HTR-8/SVneo (cell line): ENCODE measurements around the gene THPO.

ENCODE experiments used
- DNase-seq: peaks from one replicate; pipeline ENCODE4 v3.0.0; 2011; ENCODE audit warnings: low spot score, mixed read lengths; ENCODE audit not compliant: insufficient read length
- FAIRE-seq: peaks from 2 replicates; lab custom pipeline; 2011; peaks lifted over from hg19 to GRCh38; lab: Jason Lieb, UNC

Gene THPO

DNA sequence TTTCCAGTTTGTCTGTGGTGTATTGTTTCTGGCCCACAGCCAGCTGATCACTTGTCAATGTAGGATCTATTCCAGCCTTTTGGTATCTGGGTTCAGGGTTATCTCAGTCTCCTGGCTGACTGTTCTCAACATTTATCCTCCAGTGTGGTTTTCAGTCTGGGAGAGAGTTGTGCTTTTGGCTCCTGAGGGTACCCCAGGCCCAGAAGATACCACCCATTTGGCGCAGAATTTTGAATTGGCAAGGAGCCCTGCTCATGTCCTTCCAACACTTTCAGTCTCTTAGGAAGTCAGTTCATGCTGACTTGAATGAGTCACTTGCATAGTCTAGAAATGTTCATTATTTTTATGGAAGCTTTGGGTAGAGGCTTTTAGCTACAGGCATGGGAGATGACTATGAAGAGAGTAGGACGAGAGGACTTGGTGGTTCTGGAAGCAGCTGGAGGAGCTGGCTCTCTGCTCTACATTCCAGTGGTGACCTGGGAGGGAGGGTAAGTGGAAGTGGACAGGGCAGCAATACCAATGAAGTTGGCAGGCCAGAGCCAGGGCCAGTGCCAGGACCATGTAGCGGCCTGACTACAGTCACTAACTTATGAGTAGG, 9.3 kb downstream of the THPO start:
- no peak for FAIRE-seq
- no peak for DNase-seq

DNA sequence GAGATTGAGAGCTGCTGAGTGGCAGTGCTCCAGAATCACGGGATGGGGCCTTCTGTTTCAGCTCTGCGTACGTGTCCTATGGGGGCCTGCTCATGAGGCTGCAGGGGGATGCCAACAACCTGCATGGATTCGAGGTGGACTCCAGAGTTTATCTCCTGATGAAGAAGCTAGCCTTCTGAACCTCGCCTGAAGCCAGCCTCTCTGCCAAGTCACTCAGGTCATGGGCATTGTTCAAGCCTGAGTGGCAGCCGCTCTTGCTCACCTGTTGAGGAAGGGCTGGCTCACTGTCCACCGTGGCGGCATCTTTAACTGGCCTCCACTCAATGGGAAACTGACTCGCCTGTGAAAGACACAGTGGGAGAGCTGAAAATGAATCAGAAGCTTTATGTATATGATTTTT, 9.9 kb downstream of the THPO start:
- FAIRE-seq, result no peak

DNA sequence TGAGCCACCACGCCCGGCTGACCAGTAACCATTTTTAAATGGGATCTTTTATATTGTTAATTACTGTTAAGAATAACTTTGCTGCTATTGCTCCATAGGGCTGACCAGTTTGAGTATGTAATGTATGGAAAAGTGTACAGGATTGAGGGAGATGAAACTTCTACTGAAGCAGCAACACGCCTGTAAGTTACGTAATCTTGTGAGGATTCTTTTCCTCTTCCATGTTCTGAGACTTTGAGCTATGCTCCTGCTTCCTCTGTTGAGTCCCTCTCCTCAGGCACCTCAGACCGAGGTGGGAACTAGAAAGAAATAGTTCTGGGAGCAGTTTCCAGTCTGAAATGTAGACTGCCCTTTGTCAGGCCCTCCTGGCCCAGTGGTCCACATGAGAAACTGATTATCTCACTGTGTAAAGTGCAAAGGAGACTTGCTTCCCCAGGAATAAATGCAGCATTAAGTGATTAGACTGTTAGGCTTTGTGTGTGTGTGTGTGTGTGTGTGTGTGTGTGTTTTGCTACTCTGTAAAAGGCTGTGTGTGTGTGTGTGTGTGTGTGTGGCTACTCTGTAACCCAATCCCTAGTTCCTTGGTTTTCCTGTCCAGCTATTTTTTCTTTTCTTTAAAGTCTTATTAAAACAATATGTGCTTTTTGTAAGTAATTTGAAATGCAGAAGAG, 11.3 kb downstream of the THPO start:
- DNase-seq (no peak), FAIRE-seq (no peak)

More for the DNA sequence above, 9.9 kb downstream of the THPO start:
- DNase-seq, result no peak

DNA sequence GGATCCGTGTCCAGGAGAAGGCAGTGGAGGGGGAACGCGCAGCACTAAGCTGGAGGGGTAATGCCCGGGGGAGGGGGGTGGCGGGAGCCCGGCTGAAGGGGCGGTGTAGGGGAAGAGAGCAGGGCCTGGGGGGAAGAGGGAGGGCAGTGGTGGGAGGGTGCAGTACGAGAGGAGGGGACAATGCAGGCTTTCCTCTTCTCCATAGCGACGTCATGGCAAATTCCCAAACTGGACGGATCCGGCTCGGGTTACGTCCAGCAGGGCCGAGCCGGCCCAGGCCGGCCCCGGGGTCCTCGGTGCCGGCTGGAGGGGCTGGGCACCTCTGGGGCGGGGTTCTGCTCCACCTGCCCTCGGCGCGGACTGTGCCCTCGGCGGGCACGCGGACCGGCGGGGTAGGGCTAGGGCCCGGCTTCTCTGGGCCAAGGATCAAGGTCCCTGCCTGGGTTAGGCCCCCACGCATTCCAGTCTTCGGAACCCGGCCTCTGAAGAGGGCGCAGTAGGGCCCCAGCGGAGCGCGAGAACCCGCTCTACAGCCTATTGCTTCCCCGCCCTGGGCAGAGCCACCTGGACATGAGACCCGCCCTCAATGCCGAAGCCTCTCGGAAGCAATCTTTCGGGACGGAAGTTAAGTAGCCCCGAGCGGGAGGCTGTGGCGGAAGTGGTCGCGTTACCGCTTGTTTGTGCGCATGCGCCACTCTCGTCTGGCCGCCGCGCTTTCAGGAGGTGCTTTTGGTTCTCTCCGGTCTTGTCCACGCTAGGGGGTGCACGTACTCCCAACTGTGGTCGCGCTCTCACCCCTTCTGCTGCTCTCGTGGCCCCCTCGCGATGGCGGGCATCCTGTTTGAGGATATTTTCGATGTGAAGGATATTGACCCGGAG, 15.1 kb downstream of the THPO start:
- DNase-seq (peak; percentile 97), FAIRE-seq (peak; percentile 98)

DNA sequence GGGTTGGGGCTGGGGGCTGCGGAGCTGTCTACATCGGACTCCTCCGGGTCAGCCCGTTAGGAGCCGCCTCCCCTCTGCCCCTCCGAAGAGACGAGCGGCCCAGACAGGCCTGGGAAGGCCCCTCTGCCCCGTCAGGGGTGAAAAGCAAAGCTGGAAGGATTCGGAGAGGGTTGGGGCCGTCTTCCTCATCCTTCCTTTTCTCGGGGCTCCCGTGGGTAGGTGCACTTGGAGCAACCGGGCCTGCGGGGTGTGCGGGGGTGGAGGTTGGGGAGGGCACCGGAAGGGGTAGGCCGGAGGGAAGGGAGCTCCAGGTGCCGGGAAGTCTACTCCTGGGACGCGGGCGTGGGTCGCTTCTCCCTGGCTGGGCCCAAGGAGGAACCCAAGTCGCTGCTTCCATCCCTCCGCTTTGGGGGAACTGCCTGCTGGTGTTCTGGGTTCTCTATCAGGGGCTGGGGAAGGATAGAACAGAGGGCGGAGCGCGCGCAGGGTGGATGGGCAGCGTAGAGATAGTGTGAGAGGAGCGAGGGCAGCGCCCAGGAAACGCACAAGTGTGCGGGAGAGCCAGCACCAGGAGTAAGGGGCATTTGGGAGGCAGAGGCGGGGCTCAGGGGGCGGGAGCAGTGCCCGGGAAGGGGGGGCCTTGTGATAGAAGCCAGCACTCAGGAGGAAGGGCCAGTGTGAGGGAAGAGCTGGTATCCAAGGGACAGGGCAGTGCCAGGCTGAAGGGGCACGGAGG, 15.9 kb downstream of the THPO start:
- FAIRE-seq (no peak), DNase-seq (peak; percentile 67)

DNA sequence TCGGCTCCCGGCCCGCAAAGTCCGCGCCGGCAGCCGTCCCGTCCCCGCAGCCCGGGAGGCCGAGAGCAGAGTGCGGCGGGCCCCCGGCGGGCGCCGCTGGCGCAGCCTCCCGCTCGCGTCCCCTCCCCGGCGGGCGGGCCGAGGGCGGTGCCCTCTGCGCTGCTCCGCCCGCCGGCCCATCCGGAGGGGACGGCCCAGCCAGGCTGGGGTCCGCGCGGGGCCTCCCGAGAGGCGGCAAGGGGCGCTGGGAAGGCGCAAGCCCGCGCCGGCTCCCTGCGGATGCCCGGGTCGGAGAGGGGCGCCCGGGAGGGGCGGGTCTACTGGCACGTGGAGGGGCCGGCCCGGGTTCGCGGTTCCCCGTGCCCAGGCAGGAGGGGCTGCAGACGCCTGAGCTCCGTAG, 16.5 kb downstream of the THPO start, which contains the start of the genes CLCN2 and POLR2H:
CLCN2 (minus strand) TSS at position 74 of the 400 bp plus-strand sequence. CDS start 126 bp downstream, outside the sequence.
POLR2H (plus strand) TSS at position 179 of the 400 bp plus-strand sequence. CDS start 1,783 bp downstream, outside the sequence.
- peak; percentile 72 for FAIRE-seq

DNA sequence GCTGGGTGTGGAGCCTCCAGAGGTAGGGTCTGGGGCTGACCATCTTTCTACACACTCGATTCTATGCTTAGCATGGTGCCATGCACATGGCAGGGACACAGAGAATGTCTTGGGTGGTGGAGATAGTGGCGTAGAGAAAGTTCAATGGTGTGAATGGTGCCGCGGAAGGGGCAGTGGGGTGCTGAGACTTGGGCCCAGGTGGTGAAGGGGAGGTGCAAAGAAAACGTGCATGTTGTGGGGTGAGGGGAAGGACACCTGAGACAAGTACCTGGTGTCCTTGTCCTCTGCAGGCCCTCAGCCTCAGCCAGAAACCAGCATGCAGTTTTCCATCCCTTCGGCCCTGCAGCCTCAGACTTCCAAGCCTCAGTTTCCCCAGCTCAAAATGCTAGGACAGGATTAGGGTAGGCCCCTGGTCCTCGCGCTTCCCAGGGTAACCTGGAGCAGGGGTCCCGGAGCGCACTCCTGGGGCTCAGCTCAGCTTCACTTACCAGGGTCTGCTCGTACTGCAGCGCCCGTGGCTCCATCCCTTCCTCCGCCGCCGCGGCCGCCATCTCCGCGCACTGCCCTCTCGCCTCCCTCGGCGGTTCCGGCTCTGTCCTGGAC, 17.0 kb downstream of the THPO start:
- FAIRE-seq (peak; percentile 55), DNase-seq (no peak)

More for the DNA sequence above, 16.5 kb downstream of the THPO start, which contains the start of the genes CLCN2 and POLR2H:
- DNase-seq, result peak; percentile 59

DNA sequence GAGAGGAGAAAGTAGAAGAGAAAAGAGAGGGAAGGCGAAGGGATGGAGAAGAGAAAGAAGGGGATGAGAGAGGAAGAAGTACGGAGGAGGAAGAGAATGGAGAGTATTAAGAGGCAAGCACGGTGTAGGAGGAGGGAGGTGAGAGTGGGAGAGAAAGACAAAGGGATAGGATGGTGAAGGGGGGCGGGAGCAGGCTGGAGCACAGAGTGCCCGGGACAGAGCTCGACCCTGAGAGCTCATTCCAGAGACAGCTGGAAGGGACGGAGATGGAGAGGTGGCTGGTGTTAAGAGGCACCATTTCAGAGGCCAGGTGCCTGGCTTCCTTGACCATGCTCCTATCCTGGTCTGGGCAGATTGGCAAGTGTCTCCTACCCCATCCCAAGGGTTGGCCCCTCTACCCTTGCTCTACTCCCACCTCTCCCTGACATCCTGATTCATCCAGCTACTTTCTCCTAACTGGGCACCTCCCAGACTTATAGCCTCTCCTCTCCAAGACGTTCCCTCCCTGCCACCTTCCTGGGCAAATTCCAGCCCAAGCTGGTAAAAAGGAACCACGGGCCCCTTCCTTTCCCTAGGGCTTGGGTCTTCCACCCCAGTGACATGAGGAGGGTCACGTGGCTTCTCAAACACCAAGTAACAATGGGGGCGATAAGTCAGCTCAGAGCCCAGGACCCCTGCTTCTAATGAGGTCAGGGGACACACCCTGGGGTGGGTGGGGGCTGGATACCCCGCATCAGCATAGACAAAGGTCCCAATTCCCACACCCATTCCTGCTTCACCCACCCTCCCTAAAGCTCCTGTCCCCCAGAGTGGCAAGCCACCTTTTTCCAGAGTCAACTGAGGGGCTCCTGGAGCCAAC, 17.7 kb downstream of the THPO start:
- no peak for DNase-seq
- no peak for FAIRE-seq

DNA sequence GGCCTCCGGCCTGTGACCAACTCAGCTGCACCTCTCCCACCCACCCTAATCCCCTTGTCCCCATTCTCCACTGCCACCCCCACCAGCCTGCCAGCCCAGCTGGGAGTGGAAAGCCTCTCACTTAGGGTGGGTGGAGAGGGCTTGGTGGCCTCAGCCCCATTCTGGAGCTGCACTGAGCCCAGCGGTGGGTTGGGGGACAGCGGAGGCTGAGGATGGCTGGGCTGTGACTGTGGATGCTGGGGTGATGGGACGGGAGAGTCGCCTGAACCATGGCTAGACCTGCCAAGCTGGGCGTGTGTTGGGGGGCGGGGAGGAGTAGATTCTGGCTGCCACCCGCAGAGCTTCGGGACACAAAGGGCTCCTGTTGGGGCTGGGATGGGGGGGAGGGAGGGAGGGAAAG, 18.4 kb downstream of the THPO start:
- no peak for DNase-seq
- no peak for FAIRE-seq

DNA sequence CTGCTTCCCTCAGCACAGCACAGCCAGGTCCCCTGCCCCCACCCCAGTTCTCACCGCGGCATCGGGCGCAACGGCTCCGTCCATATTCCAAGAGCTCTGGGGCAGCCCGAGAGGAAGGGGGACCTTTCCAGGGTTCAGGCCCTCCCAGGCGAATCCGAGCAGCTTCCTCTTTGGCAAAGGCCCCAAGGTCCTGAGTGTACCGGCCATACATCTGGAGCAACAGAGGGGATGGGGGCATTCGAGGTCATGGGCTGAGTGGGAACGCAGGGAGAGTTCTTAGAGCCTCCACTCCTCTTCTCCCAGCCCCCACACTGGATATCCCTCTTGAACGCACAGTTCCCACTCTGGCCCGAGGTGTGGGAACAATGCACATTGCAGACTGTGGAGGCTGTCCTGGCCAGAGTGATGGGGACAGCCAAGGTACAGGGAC, 19.1 kb downstream of the THPO start:
- FAIRE-seq (no peak), DNase-seq (no peak)

DNA sequence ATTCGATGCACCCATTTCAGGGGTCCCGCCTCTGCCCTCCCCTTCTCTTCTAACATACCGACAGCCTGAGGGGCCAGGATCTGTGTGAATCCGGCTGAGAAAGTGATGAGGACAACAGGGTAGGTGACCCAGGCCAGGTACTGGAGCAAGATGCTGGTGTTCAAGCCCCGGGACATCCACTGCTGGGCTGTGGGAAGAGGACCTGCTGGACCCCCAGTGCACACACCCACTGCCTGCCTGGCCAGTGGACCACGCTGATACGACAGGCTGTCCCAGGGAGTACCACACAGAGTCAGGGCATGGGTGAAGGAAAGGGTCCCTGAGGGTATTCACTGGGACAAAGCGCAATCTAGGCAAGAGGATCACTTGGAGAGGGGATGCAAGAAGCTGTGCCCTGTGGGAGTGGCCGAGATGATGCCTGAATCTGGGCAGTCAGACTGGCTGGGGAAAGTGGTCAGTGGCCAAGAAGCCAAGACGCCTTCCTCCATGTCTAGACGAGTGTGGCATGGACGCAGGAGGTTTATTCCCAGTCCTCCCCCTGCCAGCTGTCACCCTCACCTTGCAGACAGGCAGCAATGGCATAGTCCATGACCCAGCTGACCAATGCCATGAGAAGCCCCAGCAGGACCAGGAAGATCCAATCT, 19.8 kb downstream of the THPO start:
- FAIRE-seq (no peak), DNase-seq (no peak)

DNA sequence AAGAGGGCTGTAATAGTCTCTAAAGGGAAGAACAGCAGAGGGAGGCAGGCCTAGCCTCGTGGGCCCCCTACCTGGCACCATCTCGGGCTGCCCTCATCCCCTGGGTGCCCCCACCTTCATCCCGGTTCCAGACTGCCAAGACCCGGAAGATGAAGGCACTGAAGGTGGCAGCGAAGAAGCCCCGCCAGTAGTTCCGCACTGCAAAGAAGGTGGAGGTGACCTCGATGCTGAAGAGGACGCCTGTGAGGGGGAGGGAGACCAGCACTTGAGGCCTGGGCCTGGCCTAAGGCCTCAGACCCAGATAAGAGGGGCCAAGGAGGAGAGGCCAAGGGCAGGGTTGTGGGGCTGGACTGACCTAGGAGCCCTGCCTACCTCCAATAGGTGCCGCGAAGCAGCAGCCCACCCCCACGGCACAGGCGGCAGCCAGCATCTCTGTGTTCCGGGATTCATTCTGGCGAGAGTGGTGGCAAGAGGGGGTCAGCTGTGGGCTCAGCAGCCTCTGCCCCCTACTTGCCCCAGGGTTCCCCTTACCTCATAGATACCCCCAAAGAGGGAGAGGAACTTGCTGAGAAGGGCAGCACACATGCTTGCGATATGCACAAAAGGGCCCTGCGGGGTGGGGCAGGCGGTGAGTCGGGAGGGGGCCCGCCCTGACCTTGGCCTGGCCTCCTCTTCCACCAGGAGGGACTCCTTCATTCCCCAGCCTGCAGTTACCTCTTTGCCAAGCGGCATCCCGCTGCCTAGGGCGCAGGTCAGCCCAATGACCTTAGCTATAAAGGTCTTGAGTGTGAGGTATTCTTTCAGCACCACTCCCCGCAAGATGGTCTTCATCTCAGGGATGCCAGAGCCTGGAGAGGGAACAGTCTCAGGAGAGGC, 20.5 kb downstream of the THPO start:
- DNase-seq (no peak), FAIRE-seq (no peak)

DNA sequence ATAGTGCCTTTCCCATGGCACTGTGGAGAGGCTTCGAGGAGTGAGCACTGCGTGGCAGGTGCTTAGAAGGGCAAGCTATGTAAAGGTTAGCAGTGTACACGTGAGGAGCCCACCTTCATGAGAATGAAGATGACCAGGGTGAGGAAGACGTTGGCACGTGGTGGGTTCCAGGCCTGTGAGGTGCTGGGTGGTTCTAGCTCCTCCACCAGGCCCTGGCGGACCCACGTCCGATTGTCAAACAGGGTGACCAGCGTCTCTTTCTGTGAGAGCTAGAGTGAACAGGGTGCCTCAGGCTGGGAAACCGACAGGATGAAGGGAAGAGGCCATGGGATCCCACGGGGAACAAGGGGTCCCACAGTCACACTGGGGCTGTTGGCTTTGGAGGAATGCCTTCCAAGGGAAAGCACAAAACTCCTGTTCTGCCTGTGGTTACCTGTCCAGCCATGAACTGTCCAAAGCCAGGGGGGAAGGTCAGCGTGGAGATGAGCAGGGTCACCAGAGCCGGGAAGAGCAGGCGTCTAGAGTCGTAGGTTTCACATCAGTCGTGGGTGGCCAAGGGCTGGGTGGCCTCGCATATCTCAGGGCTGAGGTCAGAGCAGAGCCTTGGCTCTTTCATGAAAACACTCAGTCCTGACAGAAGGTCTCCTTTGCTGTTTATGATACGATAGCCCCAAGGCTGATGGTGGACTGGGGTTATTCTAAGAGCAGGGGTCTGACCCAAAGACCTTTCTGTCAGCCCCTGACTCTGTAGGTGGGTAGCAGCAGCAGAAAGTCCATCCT, 22.6 kb downstream of the THPO start:
- no peak for DNase-seq
- FAIRE-seq, result no peak

DNA sequence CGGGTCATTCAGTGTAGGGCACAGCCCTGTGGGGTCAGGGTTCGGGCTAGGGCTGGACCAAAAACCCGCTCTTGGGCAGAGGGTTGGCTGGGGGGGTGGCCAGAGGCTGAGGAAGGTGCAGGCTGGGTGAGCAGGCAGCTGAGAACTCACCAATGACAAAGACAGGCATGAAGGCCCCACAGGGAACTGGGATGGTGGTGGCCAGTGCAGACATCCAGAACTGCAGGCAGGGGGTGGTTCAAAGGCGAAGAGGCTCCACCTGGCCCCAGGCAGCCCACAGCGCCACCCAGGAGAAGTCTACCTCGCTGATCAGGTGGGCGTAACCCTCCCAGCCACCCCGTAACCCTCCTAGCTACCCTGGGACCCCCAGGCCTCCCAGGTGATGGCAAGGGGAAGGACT, 23.3 kb downstream of the THPO start:
- FAIRE-seq (no peak), DNase-seq (no peak)

DNA sequence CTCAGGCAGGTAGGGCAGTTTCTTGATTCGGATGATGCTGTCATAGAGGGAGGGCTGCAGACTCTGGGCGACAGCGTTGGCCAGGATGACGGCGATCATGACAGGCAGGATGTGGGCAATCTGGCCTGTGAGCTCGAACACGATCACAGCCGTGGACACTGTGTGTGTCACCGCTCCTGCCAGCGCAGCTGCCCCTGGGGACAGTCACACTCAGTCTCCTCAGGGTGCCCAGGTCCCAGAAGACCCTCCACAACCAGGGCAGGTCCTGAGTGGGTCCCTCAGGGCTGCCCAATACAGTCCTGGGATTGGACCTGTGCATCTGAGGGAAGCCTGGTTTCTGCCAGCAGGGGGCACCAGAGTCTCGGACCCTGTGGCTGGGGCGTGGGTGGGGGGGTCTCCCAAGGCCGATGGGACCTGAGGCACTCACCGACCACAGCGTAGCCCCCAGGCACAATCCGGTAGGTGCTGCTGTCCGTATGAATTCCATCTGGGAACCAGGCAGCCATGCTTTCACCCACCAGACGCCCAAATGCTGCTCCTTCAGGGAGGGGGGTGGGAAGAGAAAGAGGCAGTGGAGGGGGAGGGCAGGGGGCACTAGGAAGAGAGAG, 23.8 kb downstream of the THPO start:
- FAIRE-seq, result peak; percentile 9
- DNase-seq, result no peak

DNA sequence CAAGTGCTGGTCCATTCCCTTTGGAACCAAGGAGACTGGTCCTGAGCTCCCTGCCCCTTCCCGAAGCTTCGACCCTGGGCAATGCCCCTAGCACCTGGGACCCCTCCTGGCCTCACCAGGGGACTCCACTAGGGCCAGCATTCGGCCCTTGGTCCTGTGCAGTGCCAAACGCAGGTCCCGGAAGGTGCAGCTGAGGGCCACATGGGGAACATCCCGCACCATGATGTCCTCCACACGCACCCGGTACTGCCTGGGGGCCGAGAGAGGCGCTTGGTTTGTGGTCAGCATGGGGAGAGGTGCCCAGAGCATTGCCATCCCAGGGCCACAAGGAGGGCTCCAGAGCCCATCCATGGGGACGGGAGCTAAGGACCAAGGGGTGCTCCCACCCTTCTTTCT, 24.5 kb downstream of the THPO start:
- no peak for DNase-seq
- no peak for FAIRE-seq
